HG03457 (cell line): Measurements from ENCODE around the gene GGN.

Experiments
- ATAC-seq: cut with Tn5 transposase; IDR thresholded peaks from one replicate; pipeline ENCODE4 v1.9.1; 2021; ENCODE audit warnings: moderate number of reproducible peaks; ENCODE audit not compliant: unreplicated experiment

The GGN gene

GRCh38 chr19:38388349-38389100, 691 bp upstream of the GGN start, which contains the start of gene SPRED3:
Gene SPRED3, plus strand, starts transcription at chr19:38388697. Its CDS starts 1,606 bp downstream, at chr19:38390303.
- ATAC-seq, result no peak

GRCh38 chr19:38386971-38387549, 774 bp downstream of the GGN start:
- ATAC-seq, result no peak

GRCh38 chr19:38386300-38386970, 1.4 kb downstream of the GGN start:
- ATAC-seq, result no peak

- ATAC-seq, result no peak
Observed at GRCh38 chr19:38385804-38386257, 2.0 kb downstream of the GGN start.

- no peak for ATAC-seq
Observed at GRCh38 chr19:38385057-38385803, 2.6 kb downstream of the GGN start.

GRCh38 chr19:38384209-38385027, 3.4 kb downstream of the GGN start:
- ATAC-seq, result no peak

GRCh38 chr19:38383743-38384142, 4.1 kb downstream of the GGN start:
- no peak for ATAC-seq

- ATAC-seq, result no peak
Observed at GRCh38 chr19:38383184-38383583, 4.7 kb downstream of the GGN start.

GRCh38 chr19:38381138-38381537, 6.7 kb downstream of the GGN start:
- no peak for ATAC-seq

GRCh38 chr19:38378866-38379265, 9.0 kb downstream of the GGN start:
- ATAC-seq, result no peak

- no peak for ATAC-seq
Observed at GRCh38 chr19:38377052-38377451, 10.8 kb downstream of the GGN start.

GRCh38 chr19:38376576-38376975, 11.3 kb downstream of the GGN start:
- ATAC-seq, result no peak

- ATAC-seq, result no peak
Observed at GRCh38 chr19:38375748-38376147, 12.1 kb downstream of the GGN start.

- no peak for ATAC-seq
Observed at GRCh38 chr19:38375098-38375493, 12.7 kb downstream of the GGN start.

GRCh38 chr19:38374332-38375097, 13.3 kb downstream of the GGN start, which contains the start of gene PSMD8:
Gene PSMD8, plus strand, starts transcription at chr19:38374571. Its CDS starts 31 bp downstream, at chr19:38374602.
- ATAC-seq, result peak; percentile 86

- no peak for ATAC-seq
Observed at GRCh38 chr19:38373907-38374331, 13.9 kb downstream of the GGN start.

- ATAC-seq, result no peak
Observed at GRCh38 chr19:38371081-38371480, 16.8 kb downstream of the GGN start.

GRCh38 chr19:38370299-38370698, 17.5 kb downstream of the GGN start:
- no peak for ATAC-seq

GRCh38 chr19:38369584-38369983, 18.2 kb downstream of the GGN start:
- ATAC-seq, result no peak
